Thyroid gland (tissue), 4 donors: ENCODE data around the gene GFER. TPM values are rescaled to one million over a fixed set of nuclear protein-coding genes. Genes with fewer than 3 reads are reported as not detected.

ENCODE experiments used
- DNase-seq, 2 donors: peaks; one replicate each; pipeline ENCODE4 v3.0.0-alpha.2; 2019
- H3K27ac ChIP-seq, 3 donors: fragments of 200-600 bp; sonication (generic); 1 replicate in 2 of 3; 2 replicates in 1 of 3; pipeline ENCODE4 v1.5.1; 2016 to 2019; ENCODE audit warnings: mild to moderate bottlenecking in 1 of 3, moderate library complexity in 1 of 3
- H3K27me3 ChIP-seq: fragments of 200-600 bp; sonication (generic); one replicate; pipeline ENCODE4 v1.5.1; 2019
- H3K36me3 ChIP-seq, 2 donors: fragments of 200-600 bp; sonication (generic); one replicate each; pipeline ENCODE4 v1.5.1; 2016 to 2019
- H3K4me1 ChIP-seq, 2 donors: fragments of 200-600 bp; sonication (generic); one replicate each; pipeline ENCODE4 v1.5.1; 2017 to 2019
- H3K4me3 ChIP-seq, 3 donors: fragments of 200-600 bp; sonication (generic); replicated peaks in 1 of 3; 1 replicate in 2 of 3; 2 replicates in 1 of 3; pipeline ENCODE4 v1.5.1; 2016; ENCODE audit warnings: mild to moderate bottlenecking in 1 of 3
- H3K9me3 ChIP-seq: fragments of 200-600 bp; sonication (generic); one replicate; pipeline ENCODE4 v1.5.1; 2017
- CTCF ChIP-seq, 6 experiments: fragments of 200-600 bp in 3 of 6; fragments of 450-650 bp in 3 of 6; sonication (generic) in 3 of 6; IDR thresholded peaks; one replicate each; pipeline ENCODE4 v1.5.1; 2016 to 2019; ENCODE audit warnings: antibody characterized with exemption in 6 of 6, mild to moderate bottlenecking in 2 of 6, inconsistent platforms in 1 of 6, moderate library complexity in 1 of 6
- POLR2A ChIP-seq, 2 donors: fragments of 450-650 bp; IDR thresholded peaks; one replicate each; pipeline ENCODE4 v1.6.1; 2017; ENCODE audit warnings: antibody characterized with exemption in 2 of 2, mild to moderate bottlenecking in 2 of 2, moderate library complexity in 1 of 2
- WGBS, 2 donors: methylation state at CpG; one replicate each; pipeline ENCODE4 v1.1.5; 2017; 5-methylcytosine and 5-hydroxymethylcytosine counted together
- intact Hi-C: fragments of 100-400 bp; cut with DNase I; formaldehyde crosslinking; loops from one replicate; pipeline ENCODE4 v1.15.1; 2023
- total RNA-seq, 4 donors: library from RNA; depleted of rRNA; stranded (reverse); fragments of >200 nt; gene quantifications; one replicate each; pipeline ENCODE4 v1.2.3, GENCODE V29; 2016

Gene GFER
- total RNA-seq, 4 donors from 2014 or later, result 7.8 to 37.2 (median 22.3) TPM

- intact Hi-C loops, result no loop called here
- peaks cover 13% of the 10 kb centered on the region for H3K27me3 ChIP-seq
- DNase-seq, result no peak
- WGBS, 2 donors, result 95 to 96% methylated on average over 37 to 41 of the region's 42 CpGs
- H3K4me3 ChIP-seq, result no peak overlapping the region
- no peak overlapping the region for H3K27ac ChIP-seq
- H3K4me1 ChIP-seq, result peaks cover 12 to 23% of the 10 kb centered on the region in 2 donors
- no peak for TF ChIP-seq CTCF (IDR thresholded peaks at IDR 0.05)
- no peak for TF ChIP-seq POLR2A (IDR thresholded peaks at IDR 0.05)
- H3K36me3 ChIP-seq, result peaks cover 43 to 50% of the 10 kb centered on the region in 2 donors
- H3K9me3 ChIP-seq, result no peaks in the 10 kb centered on the region
Measured at GRCh38 chr16:1974157-1975070, 9.6 kb upstream of the GFER start.

GRCh38 chr16:1975432-1976215 lies 8.4 kb upstream of the GFER start:
- WGBS, 2 donors, result 92 to 94% methylated on average over 26 to 28 of the region's 33 CpGs
- Histone ChIP-seq H3K4me3 (no peak overlapping the region), H3K27ac (no peak overlapping the region), H3K36me3 (peaks cover 43 to 50% of the 10 kb centered on the region in 2 donors), H3K4me1 (peaks cover 12 to 26% of the 10 kb centered on the region in 2 donors), H3K9me3 (no peaks in the 10 kb centered on the region), H3K27me3 (peaks cover 13% of the 10 kb centered on the region)
- intact Hi-C loops, result no loop called here
- no peak for DNase-seq
- TF ChIP-seq CTCF (IDR thresholded peaks at IDR 0.05), result no peak
- no peak for TF ChIP-seq POLR2A (IDR thresholded peaks at IDR 0.05)

GRCh38 chr16:1976216-1976520 lies 7.8 kb upstream of the GFER start:
- intact Hi-C loops, result no loop called here
- Histone ChIP-seq H3K4me3 (no peak overlapping the region), H3K36me3 (peaks cover 43 to 50% of the 10 kb centered on the region in 2 donors), H3K27me3 (peaks cover 13% of the 10 kb centered on the region), H3K9me3 (no peaks in the 10 kb centered on the region), H3K4me1 (peaks cover 8 to 21% of the 10 kb centered on the region in 2 donors), H3K27ac (no peak overlapping the region)
- DNase-seq, result no peak
- WGBS, 2 donors, result 90 to 92% methylated on average over 2 to 5 of the region's 8 CpGs
- no peak for TF ChIP-seq CTCF (IDR thresholded peaks at IDR 0.05)
- TF ChIP-seq POLR2A (IDR thresholded peaks at IDR 0.05), result no peak

- Histone ChIP-seq H3K27ac (no peak overlapping the region), H3K4me3 (no peak overlapping the region), H3K9me3 (no peaks in the 10 kb centered on the region), H3K4me1 (peaks cover 5 to 18% of the 10 kb centered on the region in 2 donors), H3K27me3 (peaks cover 13% of the 10 kb centered on the region), H3K36me3 (peaks cover 43 to 50% of the 10 kb centered on the region in 2 donors)
- no peak for DNase-seq
- 92 to 99% methylated on average over 12 to 22 of the region's 33 CpGs for WGBS, 2 donors
- TF ChIP-seq POLR2A (IDR thresholded peaks at IDR 0.05) (no peak), CTCF (IDR thresholded peaks at IDR 0.05) (no peak)
- intact Hi-C loops, result no loop called here
Measured at GRCh38 chr16:1976951-1977874, 6.8 kb upstream of the GFER start.
